A673 (cell line): ENCODE measurements around the gene FLT1. TPM values are rescaled to one million over a fixed set of nuclear protein-coding genes. Genes with fewer than 3 reads are reported as not detected.
A peak's percentile ranks its signal among the peaks of the same experiment; 100 is the strongest.

Experiments used
- BruUV-seq: library from RNA; stranded (reverse); fragments of 400-500 nt; replicated peaks from 2 replicates; lab custom pipeline; 2021; lab: Mats Ljungman, UMichigan
- CTCF ChIA-PET: fragments of 300-600 bp; sonication (Branson Sonifier 250); formaldehyde crosslinking; loops from one replicate; lab custom pipeline; 2022; ENCODE audit warnings: antibody characterized with exemption; lab: Charles Lee
- POLR2A ChIA-PET: fragments of 300-600 bp; sonication (Branson Sonifier 250); formaldehyde crosslinking; loops from one replicate; lab custom pipeline; 2022; ENCODE audit warnings: antibody characterized with exemption; ENCODE audit not compliant: low non-redundant PET; lab: Charles Lee
- DNase-seq: peaks from one replicate; pipeline ENCODE4 v3.0.0-alpha.2; 2015; ENCODE audit warnings: low spot score
- H3K27ac ChIP-seq: fragments of 200-600 bp; sonication (generic); 2 replicates; pipeline ENCODE4 v1.5.1; 2016; ENCODE audit warnings: mixed run types, low read depth, mild to moderate bottlenecking, mixed read lengths, antibody characterized with exemption, low read length; ENCODE audit not compliant: poor library complexity, severe bottlenecking
- H3K27me3 ChIP-seq: fragments of 200-600 bp; sonication (generic); replicated peaks from 2 replicates; pipeline ENCODE4 v1.6.1; 2017; ENCODE audit warnings: mixed run types, low read depth, mild to moderate bottlenecking, mixed read lengths, antibody characterized with exemption, low read length; ENCODE audit not compliant: insufficient read depth, poor library complexity
- H3K36me3 ChIP-seq: fragments of 200-600 bp; sonication (generic); 2 replicates; pipeline ENCODE4 v1.6.1; 2016; ENCODE audit warnings: mixed run types, mild to moderate bottlenecking, mixed read lengths, antibody characterized with exemption, low read length; ENCODE audit not compliant: insufficient read depth, poor library complexity, severe bottlenecking
- H3K4me1 ChIP-seq: fragments of 200-600 bp; sonication (generic); 2 replicates; pipeline ENCODE4 v1.6.1; 2017; ENCODE audit warnings: mixed run types, mild to moderate bottlenecking, mixed read lengths, antibody characterized with exemption, low read length; ENCODE audit not compliant: insufficient read depth, poor library complexity, severe bottlenecking
- H3K4me3 ChIP-seq: fragments of 200-600 bp; sonication (generic); 2 replicates; pipeline ENCODE4 v1.5.1; 2016; ENCODE audit warnings: low read depth, mixed run types, mild to moderate bottlenecking, mixed read lengths, low read length; ENCODE audit not compliant: poor library complexity, severe bottlenecking
- H3K9me3 ChIP-seq: fragments of 200-600 bp; sonication (generic); 2 replicates; pipeline ENCODE4 v1.6.1; 2016; ENCODE audit warnings: mixed run types, low read depth, mild to moderate bottlenecking, mixed read lengths, antibody characterized with exemption, low read length; ENCODE audit not compliant: poor library complexity, severe bottlenecking
- CTCF ChIP-seq: fragments of 300-800, 200-600 bp; sonication (generic); conservative IDR thresholded peaks from 2 replicates; pipeline ENCODE4 v1.5.1; 2017; ENCODE audit warnings: low read depth, mild to moderate bottlenecking, antibody characterized with exemption, low read length, moderate library complexity, mixed read lengths
- EZH2 ChIP-seq: fragments of 200-600 bp; sonication (generic); IDR thresholded peaks from 2 replicates; pipeline ENCODE4 v1.6.1; 2017; ENCODE audit warnings: borderline replicate concordance, low read depth, mild to moderate bottlenecking, mixed read lengths, antibody characterized with exemption, low read length; ENCODE audit not compliant: poor library complexity, severe bottlenecking
- intact Hi-C: fragments of 100-400 bp; cut with micrococcal nuclease; formaldehyde crosslinking; loops from one replicate; pipeline ENCODE4 v1.10.0; 2022; ENCODE audit not compliant: unreplicated experiment
- total RNA-seq: library from RNA; stranded (reverse); gene quantifications from 2 replicates; pipeline ENCODE4 v1.2.3, GENCODE V29; 2021

The FLT1 gene
- total RNA-seq, 1 experiment from 2014 or later = 5.2 TPM

GRCh38 chr13:28316129-28316528 is 178.8 kb downstream of the FLT1 start:
- ChIA-PET POLR2A (no interaction called here), CTCF (no interaction called here)
- no peaks in the 10 kb centered on the region for H3K36me3 ChIP-seq
- BruUV-seq = no TSS peak
- TF ChIP-seq EZH2 (no peak), CTCF (no peak)
- no peak overlapping the region for H3K4me3 ChIP-seq
- no peaks in the 10 kb centered on the region for H3K4me1 ChIP-seq
- H3K27ac ChIP-seq = no peak overlapping the region
- DNase-seq = no peak
- H3K27me3 ChIP-seq = no peaks in the 10 kb centered on the region
- intact Hi-C loops = no loop called here
- H3K9me3 ChIP-seq = no peaks in the 10 kb centered on the region

- DNase-seq = no peak
- no peaks in the 10 kb centered on the region for H3K4me1 ChIP-seq
- H3K4me3 ChIP-seq = no peak overlapping the region
- TF ChIP-seq EZH2 = no peak
- TF ChIP-seq CTCF = no peak
- intact Hi-C loops = no loop called here
- H3K27ac ChIP-seq = no peak overlapping the region
- H3K9me3 ChIP-seq = no peaks in the 10 kb centered on the region
- no peaks in the 10 kb centered on the region for H3K36me3 ChIP-seq
- ChIA-PET POLR2A (no interaction called here), CTCF (no interaction called here)
- no TSS peak for BruUV-seq
- H3K27me3 ChIP-seq = no peaks in the 10 kb centered on the region
Observed at GRCh38 chr13:28314879-28315278, 180.0 kb downstream of the FLT1 start.

GRCh38 chr13:28313579-28313978 is 181.3 kb downstream of the FLT1 start:
- CTCF ChIA-PET = no interaction called here
- POLR2A ChIA-PET = no interaction called here
- intact Hi-C loops = no loop called here
- peak; percentile 70 for DNase-seq
- Histone ChIP-seq H3K9me3 (no peaks in the 10 kb centered on the region), H3K4me1 (no peaks in the 10 kb centered on the region), H3K36me3 (no peaks in the 10 kb centered on the region), H3K4me3 (no peak overlapping the region), H3K27ac (no peak overlapping the region), H3K27me3 (no peaks in the 10 kb centered on the region)
- TF ChIP-seq EZH2 = no peak
- peak; percentile 62 for TF ChIP-seq CTCF
- BruUV-seq = no TSS peak
